Activated CD4-positive, alpha-beta memory T cell treated with anti-CD3 and anti-CD28 coated beads, Interleukin-2, amount 10 ng/mL, durations not matched to agents 7 days and 5 days (primary cell): ENCODE results near the gene SLC22A2. TPM values are rescaled to one million over a fixed set of nuclear protein-coding genes. Genes with fewer than 3 reads are reported as not detected.

Source experiments
- CTCF ChIA-PET: fragments of 350-600 bp; sonication (Branson Sonifier 250); formaldehyde crosslinking; loops from one replicate; lab custom pipeline; 2021; ENCODE audit warnings: antibody characterized with exemption, inconsistent platforms; lab: Charles Lee
- POLR2A ChIA-PET: fragments of 350-600 bp; sonication (Branson Sonifier 250); formaldehyde crosslinking; loops from one replicate; lab custom pipeline; 2021; ENCODE audit warnings: antibody characterized with exemption; lab: Charles Lee
- DNase-seq: peaks from one replicate; pipeline ENCODE4 v3.0.0-alpha.2; 2020
- H3K27ac Mint-ChIP-seq: one replicate; pipeline ENCODE4 v1.8.0; 2021; ENCODE audit warnings: mild to moderate bottlenecking, mixed read lengths
- H3K27me3 Mint-ChIP-seq: one replicate; pipeline ENCODE4 v1.8.0; 2021; ENCODE audit warnings: mixed read lengths
- H3K36me3 Mint-ChIP-seq: one replicate; pipeline ENCODE4 v1.8.0; 2021; ENCODE audit warnings: low read depth, mixed read lengths
- H3K4me1 Mint-ChIP-seq: one replicate; pipeline ENCODE4 v1.8.0; 2021; ENCODE audit warnings: mixed read lengths
- H3K4me3 Mint-ChIP-seq: one replicate; pipeline ENCODE4 v1.8.0; 2021; ENCODE audit warnings: mild to moderate bottlenecking, mixed read lengths
- H3K9me3 Mint-ChIP-seq: one replicate; pipeline ENCODE4 v1.8.0; 2021; ENCODE audit warnings: mixed read lengths
- total RNA-seq, 2 experiments: library from RNA; stranded (reverse); gene quantifications; one replicate each; pipeline ENCODE4 v1.2.3, GENCODE V29; 2021

SLC22A2 gene
- total RNA-seq, 2 experiments from 2014 or later, result not detected

DNA sequence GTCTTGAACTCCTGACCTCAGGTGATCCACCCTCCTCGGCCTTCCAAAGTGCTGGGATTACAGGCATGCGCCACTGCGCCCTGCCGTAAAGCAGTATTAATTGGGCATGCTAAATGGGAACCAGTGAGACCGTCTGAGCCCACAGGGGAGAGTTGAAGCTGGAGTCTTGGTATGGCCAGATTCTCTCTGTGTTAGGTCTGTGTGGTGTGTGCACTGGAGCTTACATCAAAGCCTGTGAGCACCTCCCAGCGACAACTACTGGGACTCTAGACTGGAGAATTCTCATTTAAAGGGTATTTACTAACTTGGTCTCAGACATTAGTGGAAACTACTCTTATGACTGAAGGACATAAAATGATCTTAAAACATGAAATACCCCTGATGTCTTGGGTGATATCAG, 8.5 kb upstream of the SLC22A2 start:
- Mint-ChIP-seq H3K9me3 (no peaks in the 10 kb centered on the region), H3K36me3 (no peaks in the 10 kb centered on the region), H3K27ac (no peak overlapping the region), H3K4me3 (no peak overlapping the region), H3K4me1 (peaks cover 8% of the 10 kb centered on the region), H3K27me3 (no peaks in the 10 kb centered on the region)
- ChIA-PET POLR2A (no interaction called here), CTCF (no interaction called here)
- no peak for DNase-seq

DNA sequence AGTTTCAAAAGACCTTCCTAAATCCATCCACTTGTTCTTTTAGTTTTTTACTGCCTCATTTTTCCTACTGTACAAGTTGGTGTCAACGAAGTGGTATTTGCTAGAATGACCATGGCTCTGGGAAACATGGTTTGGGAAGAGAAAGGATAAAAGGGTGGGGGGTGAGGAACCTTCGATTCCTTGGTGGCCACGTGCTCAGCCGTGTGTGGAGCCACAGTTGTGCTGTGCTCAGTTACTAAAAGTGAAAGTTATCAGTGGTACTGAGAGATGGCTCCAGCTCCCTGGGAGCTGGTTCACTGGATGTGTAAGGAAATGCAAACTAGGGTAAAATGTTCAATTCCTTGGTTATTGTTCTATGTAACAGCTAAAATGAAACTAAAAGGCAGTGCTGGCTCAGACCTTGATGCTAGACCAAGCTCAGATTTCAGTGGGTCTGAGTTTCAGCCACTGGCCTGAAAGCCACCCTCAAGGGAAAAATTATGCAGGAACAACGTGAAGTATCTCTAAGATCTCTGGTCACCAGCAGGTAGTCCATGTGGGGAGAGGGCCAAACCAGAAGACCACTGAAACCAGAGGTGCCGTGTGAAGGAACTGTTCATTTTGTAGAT, 7.4 kb upstream of the SLC22A2 start:
- H3K27ac Mint-ChIP-seq, result no peak overlapping the region
- H3K27me3 Mint-ChIP-seq, result no peaks in the 10 kb centered on the region
- H3K9me3 Mint-ChIP-seq, result no peaks in the 10 kb centered on the region
- CTCF ChIA-PET, result no interaction called here
- H3K36me3 Mint-ChIP-seq, result no peaks in the 10 kb centered on the region
- no peak overlapping the region for H3K4me3 Mint-ChIP-seq
- H3K4me1 Mint-ChIP-seq, result peaks cover 8% of the 10 kb centered on the region
- no peak for DNase-seq
- POLR2A ChIA-PET, result no interaction called here

DNA sequence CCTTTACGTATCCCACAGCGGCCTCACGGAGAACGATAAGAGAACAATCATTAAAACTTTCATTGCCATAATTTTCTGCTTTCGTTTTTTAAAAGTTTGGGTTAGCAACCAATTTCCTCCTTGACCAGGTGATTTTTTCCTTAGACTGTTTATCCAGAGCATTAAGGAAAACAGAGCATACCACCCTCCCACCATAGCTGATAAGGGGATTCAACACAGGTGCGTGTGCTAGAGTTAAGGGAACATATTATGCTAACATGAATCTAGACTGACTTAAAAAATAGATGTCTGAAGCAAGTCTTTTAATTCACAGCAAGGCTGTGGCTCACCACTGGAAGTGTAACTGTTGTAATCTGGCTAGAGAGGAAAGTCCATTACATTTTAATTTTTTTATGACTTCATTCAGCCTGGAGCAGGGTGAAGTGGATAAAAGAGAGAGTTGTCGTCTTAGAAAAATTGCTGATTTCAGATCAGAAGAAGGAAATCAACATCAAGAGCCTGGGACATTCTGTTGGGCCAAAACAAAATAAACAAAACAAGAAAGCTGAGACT, 5.5 kb upstream of the SLC22A2 start:
- Mint-ChIP-seq H3K36me3 (no peaks in the 10 kb centered on the region), H3K27me3 (peaks cover 3% of the 10 kb centered on the region), H3K4me3 (no peak overlapping the region), H3K27ac (no peak overlapping the region), H3K9me3 (no peaks in the 10 kb centered on the region), H3K4me1 (peaks cover 8% of the 10 kb centered on the region)
- no peak for DNase-seq
- POLR2A ChIA-PET, result no interaction called here
- CTCF ChIA-PET, result no interaction called here

DNA sequence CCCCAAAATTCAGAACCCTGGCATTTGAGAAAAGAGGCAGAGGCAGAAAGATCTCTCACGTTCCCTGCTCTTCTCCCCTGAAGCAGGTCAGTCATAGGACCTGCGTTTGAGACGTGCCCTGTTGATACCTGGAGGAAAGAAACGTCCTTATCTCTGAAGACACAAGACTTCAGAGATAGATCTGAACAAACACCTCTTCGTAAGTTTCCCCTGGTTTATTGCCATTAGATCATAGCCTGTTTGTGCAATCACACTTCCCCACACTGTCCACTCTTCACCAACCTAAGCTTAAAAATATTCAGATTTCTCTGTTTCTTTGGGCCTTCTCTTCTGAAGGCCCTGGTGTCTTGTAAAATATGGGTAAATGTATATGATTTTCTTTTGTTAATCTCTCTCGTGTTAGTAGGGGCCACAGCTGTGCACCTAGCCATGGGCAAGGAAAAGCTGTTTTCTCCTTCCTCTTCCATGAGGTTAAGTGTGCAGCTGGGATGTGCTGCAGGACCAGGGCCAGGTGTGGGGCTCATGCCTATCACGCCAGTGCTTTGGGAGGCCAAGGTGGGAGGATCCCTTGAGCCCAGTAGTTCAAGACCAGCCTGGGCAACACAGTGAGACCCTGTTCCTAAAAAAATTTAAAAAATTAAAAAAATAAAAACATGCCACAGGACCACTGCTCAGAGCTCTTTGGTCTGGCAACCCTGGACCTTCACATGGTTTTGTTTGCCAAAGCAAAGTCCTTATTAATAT, 4.7 kb upstream of the SLC22A2 start:
- DNase-seq, result no peak
- Mint-ChIP-seq H3K9me3 (no peaks in the 10 kb centered on the region), H3K36me3 (no peaks in the 10 kb centered on the region), H3K4me1 (peaks cover 8% of the 10 kb centered on the region), H3K27ac (no peak overlapping the region), H3K4me3 (no peak overlapping the region), H3K27me3 (peaks cover 3% of the 10 kb centered on the region)
- CTCF ChIA-PET, result no interaction called here
- POLR2A ChIA-PET, result no interaction called here

DNA sequence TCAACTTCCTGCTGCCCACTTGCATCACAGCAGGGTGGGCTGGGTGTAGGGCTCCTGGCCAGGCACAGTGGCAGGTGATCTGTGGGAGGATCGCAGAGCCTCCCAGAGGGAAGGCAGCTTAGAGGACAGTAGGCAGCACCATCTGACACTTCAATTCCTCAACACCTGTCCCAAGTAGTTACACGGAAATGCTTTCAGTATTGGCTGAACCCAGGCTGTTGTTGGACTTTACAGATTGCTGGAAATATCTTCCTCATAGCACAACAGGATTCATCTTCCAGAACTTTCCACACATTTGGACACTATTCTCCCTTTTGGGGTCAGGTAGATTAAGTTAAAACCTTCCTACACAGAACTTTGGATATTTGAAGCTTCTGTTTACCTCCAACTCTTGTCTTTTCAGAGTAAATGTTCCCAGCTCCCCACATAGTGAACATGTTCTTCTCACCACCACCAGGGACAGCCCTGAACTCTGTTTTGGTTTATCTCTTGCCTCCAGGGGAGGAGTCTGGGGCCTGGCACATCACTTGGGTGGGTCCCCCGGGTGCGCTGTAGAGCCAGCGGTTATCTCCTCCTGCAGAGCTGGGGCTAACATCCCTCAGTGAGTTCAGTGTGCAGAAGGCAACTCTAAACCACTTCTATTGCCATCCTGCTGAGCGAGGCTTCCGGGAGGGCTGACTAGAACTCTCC, 3.5 kb upstream of the SLC22A2 start:
- POLR2A ChIA-PET, result no interaction called here
- Mint-ChIP-seq H3K4me1 (peaks cover 8% of the 10 kb centered on the region), H3K27ac (no peak overlapping the region), H3K36me3 (no peaks in the 10 kb centered on the region), H3K9me3 (no peaks in the 10 kb centered on the region), H3K4me3 (no peak overlapping the region), H3K27me3 (peaks cover 3% of the 10 kb centered on the region)
- CTCF ChIA-PET, result no interaction called here
- no peak for DNase-seq

DNA sequence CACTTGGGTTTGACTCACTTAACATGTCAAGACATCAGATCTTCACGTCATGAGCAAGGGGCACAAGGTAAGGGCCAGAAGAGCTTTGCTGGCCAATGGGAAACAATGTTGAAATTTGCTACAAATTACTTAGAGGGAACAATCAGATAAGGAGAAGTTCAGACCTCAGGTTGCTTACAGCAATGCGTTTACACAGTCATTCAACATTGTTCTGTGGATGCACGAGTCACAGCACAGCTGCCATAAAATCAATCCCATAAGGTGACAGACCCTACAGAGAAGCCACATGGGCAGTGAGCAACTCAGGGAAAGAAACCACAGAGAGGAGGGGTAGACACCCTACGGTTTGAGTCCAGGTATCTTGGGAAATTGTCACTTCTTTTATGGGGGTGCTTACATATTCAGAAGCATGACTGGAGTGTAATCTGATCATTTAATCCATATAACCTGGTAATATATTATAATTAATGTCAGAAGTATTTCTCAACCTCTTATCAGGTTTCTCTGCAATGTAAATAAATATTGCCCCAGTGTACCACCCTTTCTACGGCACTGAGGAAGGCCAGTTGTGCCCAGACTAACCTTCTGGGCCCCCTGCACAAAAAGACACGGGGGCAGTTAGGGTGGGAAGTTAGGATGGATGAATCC, 2.3 kb upstream of the SLC22A2 start:
- no peak overlapping the region for H3K27ac Mint-ChIP-seq
- DNase-seq, result no peak
- H3K36me3 Mint-ChIP-seq, result no peaks in the 10 kb centered on the region
- ChIA-PET CTCF (no interaction called here), POLR2A (no interaction called here)
- H3K9me3 Mint-ChIP-seq, result no peaks in the 10 kb centered on the region
- peaks cover 3% of the 10 kb centered on the region for H3K27me3 Mint-ChIP-seq
- H3K4me1 Mint-ChIP-seq, result peaks cover 2% of the 10 kb centered on the region
- H3K4me3 Mint-ChIP-seq, result no peak overlapping the region

DNA sequence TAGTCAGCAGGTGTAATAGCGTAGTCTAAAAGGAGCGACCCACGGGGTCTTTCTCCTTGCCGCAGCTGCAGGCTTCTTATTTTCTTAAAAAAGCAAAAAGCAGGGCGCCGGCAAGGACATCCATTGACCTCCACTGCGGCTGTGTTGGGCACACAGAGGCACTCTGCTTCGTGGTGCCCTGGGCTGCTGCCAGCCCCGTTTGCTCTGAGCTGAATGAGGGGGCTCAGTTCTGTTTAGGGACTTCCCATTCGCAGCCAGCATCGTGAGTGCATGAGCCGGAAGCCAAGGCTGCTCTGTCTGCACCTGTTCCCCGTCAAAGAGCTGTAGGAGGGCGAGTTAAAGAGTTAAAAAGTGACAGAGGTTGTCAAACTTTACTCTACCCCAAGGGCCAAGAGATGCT, 1.7 kb upstream of the SLC22A2 start:
- no peak for DNase-seq
- Mint-ChIP-seq H3K27me3 (peaks cover 3% of the 10 kb centered on the region), H3K4me3 (no peak overlapping the region), H3K9me3 (no peaks in the 10 kb centered on the region), H3K4me1 (no peaks in the 10 kb centered on the region), H3K36me3 (no peaks in the 10 kb centered on the region), H3K27ac (no peak overlapping the region)
- ChIA-PET POLR2A (no interaction called here), CTCF (no interaction called here)

DNA sequence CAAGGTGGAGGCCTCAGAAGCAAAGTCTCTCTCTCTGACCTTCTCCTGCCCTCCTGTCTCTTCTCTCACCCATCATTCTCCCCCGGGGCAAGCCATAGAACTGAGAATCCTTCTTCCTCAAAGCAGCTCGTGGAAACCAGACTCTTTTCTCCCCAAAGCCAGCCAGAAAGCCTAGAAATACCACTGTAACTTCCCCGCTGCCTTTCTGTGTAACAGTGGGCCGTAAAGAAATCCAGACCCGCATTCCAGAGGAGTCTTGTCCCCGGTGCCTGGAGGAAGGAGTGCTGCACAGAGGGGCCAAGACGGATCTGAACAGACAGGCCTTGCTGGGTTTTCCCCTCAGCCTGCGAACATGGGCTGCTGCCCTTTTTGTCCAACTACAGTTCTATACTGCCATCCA, 977 bp upstream of the SLC22A2 start:
- H3K27me3 Mint-ChIP-seq, result peaks cover 3% of the 10 kb centered on the region
- H3K27ac Mint-ChIP-seq, result no peak overlapping the region
- H3K36me3 Mint-ChIP-seq, result no peaks in the 10 kb centered on the region
- H3K4me1 Mint-ChIP-seq, result no peaks in the 10 kb centered on the region
- CTCF ChIA-PET, result no interaction called here
- H3K4me3 Mint-ChIP-seq, result no peak overlapping the region
- H3K9me3 Mint-ChIP-seq, result no peaks in the 10 kb centered on the region
- POLR2A ChIA-PET, result no interaction called here
- no peak for DNase-seq

DNA sequence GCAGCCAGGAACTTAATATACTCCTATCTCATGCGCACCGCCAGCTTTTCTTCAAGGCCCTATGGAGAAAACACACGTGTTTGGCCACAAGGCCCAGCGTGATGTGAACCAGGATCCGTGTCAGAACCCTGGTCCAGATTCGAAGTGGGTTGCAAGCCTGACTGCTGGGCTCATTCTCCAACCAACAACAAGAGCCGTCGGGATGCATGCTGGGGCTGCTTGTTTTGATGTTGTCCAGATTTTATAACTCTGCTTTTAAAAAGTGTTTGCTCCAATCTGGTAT, 463 bp upstream of the SLC22A2 start:
- no peaks in the 10 kb centered on the region for H3K36me3 Mint-ChIP-seq
- no peak overlapping the region for H3K4me3 Mint-ChIP-seq
- ChIA-PET POLR2A (no interaction called here), CTCF (no interaction called here)
- H3K9me3 Mint-ChIP-seq, result no peaks in the 10 kb centered on the region
- no peak for DNase-seq
- no peak overlapping the region for H3K27ac Mint-ChIP-seq
- H3K4me1 Mint-ChIP-seq, result no peaks in the 10 kb centered on the region
- peaks cover 3% of the 10 kb centered on the region for H3K27me3 Mint-ChIP-seq

DNA sequence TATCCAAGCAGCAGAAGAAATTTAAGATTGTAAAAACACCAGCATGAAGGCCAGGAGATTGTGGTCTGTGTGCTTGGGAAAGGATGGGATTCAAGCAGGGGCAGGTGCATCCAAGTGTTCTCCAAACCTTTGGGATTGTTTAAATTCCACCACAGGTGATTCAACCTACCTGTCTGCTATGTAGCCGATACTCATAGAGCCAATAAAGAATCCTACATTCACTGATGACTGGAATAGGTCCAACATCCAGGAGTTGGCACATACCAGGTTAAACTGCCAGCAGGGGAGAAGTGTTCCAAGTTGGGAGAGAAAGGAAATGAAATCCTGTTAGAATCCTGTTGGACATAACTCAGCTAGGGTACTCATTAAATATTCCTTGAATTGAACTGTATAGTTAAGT, 2.2 kb downstream of the SLC22A2 start:
- Mint-ChIP-seq H3K27me3 (peaks cover 5% of the 10 kb centered on the region), H3K27ac (no peak overlapping the region), H3K36me3 (no peaks in the 10 kb centered on the region), H3K4me3 (no peak overlapping the region), H3K4me1 (no peaks in the 10 kb centered on the region), H3K9me3 (no peaks in the 10 kb centered on the region)
- DNase-seq, result no peak
- ChIA-PET POLR2A (no interaction called here), CTCF (no interaction called here)

DNA sequence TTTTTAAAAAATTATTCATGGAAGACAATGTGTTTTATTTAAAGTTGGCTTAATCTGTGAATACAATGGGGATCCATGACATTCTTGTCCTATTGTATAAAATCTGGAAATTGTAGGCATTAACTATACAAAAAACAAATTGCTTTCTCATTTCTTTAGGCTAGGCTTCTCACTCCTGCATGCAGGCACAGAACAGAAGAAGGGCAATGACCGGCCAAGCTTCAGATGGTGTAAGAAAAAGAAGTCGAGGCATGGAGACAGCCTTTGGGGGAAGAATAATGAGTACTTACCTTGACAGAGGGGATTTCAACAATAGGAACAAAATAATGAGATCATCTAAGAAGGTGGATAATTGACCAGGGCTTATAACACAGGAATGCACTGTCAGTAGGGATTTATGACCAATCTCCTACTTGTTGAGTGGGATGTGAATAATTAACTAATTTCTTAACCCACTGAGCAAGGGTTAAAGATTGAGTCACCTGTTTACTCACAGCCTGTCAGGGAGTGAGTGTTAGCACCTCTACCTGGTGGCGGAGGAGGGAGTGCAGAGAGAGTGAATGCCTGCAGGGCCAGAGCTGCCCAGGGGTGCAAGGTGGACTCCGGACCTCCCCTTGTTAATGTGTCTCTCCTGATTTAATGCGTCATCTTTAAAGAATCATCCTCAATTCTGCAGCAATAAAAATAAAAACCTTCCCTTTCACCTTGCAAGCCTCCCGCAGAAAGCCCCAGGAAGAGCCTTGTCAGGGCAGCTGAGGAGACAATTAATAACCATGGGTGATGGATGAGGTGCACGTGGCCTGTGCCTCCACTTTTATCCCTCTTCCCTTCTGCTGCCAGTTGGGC, 3.9 kb downstream of the SLC22A2 start:
- no peaks in the 10 kb centered on the region for H3K9me3 Mint-ChIP-seq
- H3K36me3 Mint-ChIP-seq, result no peaks in the 10 kb centered on the region
- H3K4me1 Mint-ChIP-seq, result no peaks in the 10 kb centered on the region
- no peak overlapping the region for H3K27ac Mint-ChIP-seq
- ChIA-PET POLR2A (no interaction called here), CTCF (no interaction called here)
- H3K27me3 Mint-ChIP-seq, result peaks cover 5% of the 10 kb centered on the region
- H3K4me3 Mint-ChIP-seq, result no peak overlapping the region
- DNase-seq, result no peak

DNA sequence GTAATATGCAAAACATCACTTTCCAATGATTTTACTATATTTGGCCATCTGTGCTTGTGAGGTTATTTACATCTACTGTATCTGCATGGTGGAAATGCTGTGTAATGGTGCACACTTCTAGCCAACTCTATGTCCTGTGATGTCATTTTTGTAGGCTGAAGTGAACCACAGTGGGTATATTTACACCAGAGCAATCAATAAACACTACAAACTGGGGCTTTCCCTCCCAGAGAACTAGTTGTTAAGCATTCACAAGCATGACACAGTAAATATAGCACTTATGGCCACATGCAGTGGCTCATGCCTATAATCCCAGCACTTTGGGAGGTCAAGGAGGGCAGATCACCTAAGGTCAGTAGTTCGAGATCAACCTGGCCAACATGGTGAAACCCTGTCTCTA, 4.9 kb downstream of the SLC22A2 start:
- H3K4me1 Mint-ChIP-seq, result no peaks in the 10 kb centered on the region
- peaks cover 2% of the 10 kb centered on the region for H3K27me3 Mint-ChIP-seq
- no peak overlapping the region for H3K4me3 Mint-ChIP-seq
- ChIA-PET CTCF (interaction anchor here (1.0 kb wide), 1 partner anchor 280 kb away, joined by 3 read pairs; no protein-coding TSS in a partner anchor), POLR2A (no interaction called here)
- DNase-seq, result no peak
- no peaks in the 10 kb centered on the region for H3K36me3 Mint-ChIP-seq
- H3K9me3 Mint-ChIP-seq, result no peaks in the 10 kb centered on the region
- H3K27ac Mint-ChIP-seq, result no peak overlapping the region
